ENCODE measurements around the gene GPR171.

- TF ChIP-seq CTCF (IDR thresholded peaks at IDR 0.05) = no peak
- no peak for TF ChIP-seq POLR2A (IDR thresholded peaks at IDR 0.05)
These were observed 33.6 kb downstream of the GPR171 start for GRCh38 chr3:151169262-151169947.

Measured in lower leg skin (tissue), 3 donors.